Keratinocyte (primary cell): ENCODE data around the gene PNMA1. TPM values are rescaled to one million over a fixed set of nuclear protein-coding genes. Genes with fewer than 3 reads are reported as not detected.
A peak's percentile ranks its signal among the peaks of the same experiment; 100 is the strongest.

Source experiments
- DNase-seq: peaks from one replicate; pipeline ENCODE4 v3.0.0-alpha.2; 2011; ENCODE audit warnings: low read depth, missing footprints, low spot score
- FAIRE-seq: peaks from 2 replicates; lab custom pipeline; 2011; peaks lifted over from hg19 to GRCh38; lab: Jason Lieb, UNC
- H2AFZ ChIP-seq: 2 replicates; pipeline ENCODE4 v1.6.0; 2012; ENCODE audit warnings: low read length, control low read depth, inconsistent platforms; ENCODE audit not compliant: control insufficient read depth
- H3K27ac ChIP-seq: 2 replicates; pipeline ENCODE4 v1.5.1; 2011; ENCODE audit warnings: low read length; ENCODE audit not compliant: control insufficient read depth, insufficient read depth
- H3K27me3 ChIP-seq: 3 replicates; pipeline ENCODE4 v1.6.0; 2011; ENCODE audit warnings: low read length; ENCODE audit not compliant: control insufficient read depth, insufficient read depth; ENCODE audit errors: extremely low read depth
- H3K36me3 ChIP-seq, 2 experiments: 2 replicates in 1 of 2; 3 replicates in 1 of 2; pipeline ENCODE4 v1.5.1; 2011; ENCODE audit warnings: low read length in 2 of 2, mild to moderate bottlenecking in 1 of 2; ENCODE audit not compliant: control insufficient read depth in 2 of 2, insufficient read depth in 2 of 2; ENCODE audit errors: extremely low read depth in 1 of 2
- H3K4me1 ChIP-seq: 3 replicates; pipeline ENCODE4 v1.5.1; 2011; ENCODE audit warnings: low read length; ENCODE audit not compliant: control insufficient read depth, insufficient read depth; ENCODE audit errors: extremely low read depth
- H3K4me2 ChIP-seq: 3 replicates; pipeline ENCODE4 v1.6.0; 2011; ENCODE audit warnings: low read depth, low read length; ENCODE audit not compliant: control insufficient read depth, insufficient read depth; ENCODE audit errors: extremely low read depth
- H3K4me3 ChIP-seq, 3 experiments: fragments of 200-600 bp in 1 of 3; sonication (generic) in 1 of 3; 2 replicates in 2 of 3; 3 replicates in 1 of 3; pipeline ENCODE4 v1.5.1; 2011 to 2016; ENCODE audit warnings: low read length in 3 of 3, mild to moderate bottlenecking in 3 of 3, control low read depth in 2 of 3, inconsistent platforms in 1 of 3, low read depth in 1 of 3, mixed read lengths in 1 of 3, mixed run types in 1 of 3, moderate library complexity in 1 of 3; ENCODE audit not compliant: control insufficient read depth in 2 of 3, insufficient read depth in 2 of 3; ENCODE audit errors: extremely low read depth in 1 of 3
- H3K79me2 ChIP-seq: 2 replicates; pipeline ENCODE4 v1.6.0; 2012; ENCODE audit warnings: low read length; ENCODE audit not compliant: control insufficient read depth, insufficient read depth
- H3K9ac ChIP-seq: 3 replicates; pipeline ENCODE4 v1.6.0; 2011; ENCODE audit warnings: low read length; ENCODE audit not compliant: control insufficient read depth, insufficient read depth; ENCODE audit errors: extremely low read depth
- H3K9me1 ChIP-seq: 3 replicates; pipeline ENCODE4 v1.6.0; 2011; ENCODE audit warnings: low read length; ENCODE audit not compliant: control insufficient read depth, insufficient read depth; ENCODE audit errors: extremely low read depth
- H3K9me3 ChIP-seq: 2 replicates; pipeline ENCODE4 v1.5.1; 2012; ENCODE audit warnings: low read depth, low read length; ENCODE audit not compliant: control insufficient read depth
- H4K20me1 ChIP-seq: 3 replicates; pipeline ENCODE4 v1.6.0; 2011; ENCODE audit warnings: low read length; ENCODE audit not compliant: control insufficient read depth, insufficient read depth; ENCODE audit errors: extremely low read depth
- CTCF ChIP-seq, 3 experiments: IDR thresholded peaks in 1 of 3; conservative IDR thresholded peaks in 1 of 3; optimal IDR thresholded peaks in 1 of 3; 2 replicates in 2 of 3; 3 replicates in 1 of 3; pipeline versions ENCODE3 to v1.5.1; 2011; ENCODE audit warnings: low read length in 3 of 3, mild to moderate bottlenecking in 3 of 3, moderate library complexity in 2 of 3, control low read depth in 1 of 3, inconsistent platforms in 1 of 3; ENCODE audit not compliant: insufficient read depth in 2 of 3; ENCODE audit errors: extremely low read depth in 1 of 3
- EZH2 ChIP-seq: IDR thresholded peaks from one replicate; pipeline ENCODE4 v1.6.1; 2012; ENCODE audit warnings: inconsistent platforms, mild to moderate bottlenecking, low read length, moderate library complexity
- dilution Hi-C: fragments of 300-500 bp; cut with MboI; formaldehyde crosslinking; loops from one replicate; pipeline ENCODE4 v1.7.0; 2020; ENCODE audit warnings: low sequenced_read_pairs; ENCODE audit not compliant: extremely low pct_ligation_motif_present
- polyA minus RNA-seq, 3 experiments: library from RNA; depleted of rRNA, polyadenylated mRNA; stranded (reverse); fragments of >200 nt; gene quantifications; 1 replicate in 1 of 3; 2 replicates in 1 of 3; 3 replicates in 1 of 3; pipeline ENCODE4 v1.2.3, GENCODE V29; 2011
- polyA plus RNA-seq, 5 experiments: library from polyadenylated mRNA; depleted of rRNA in 3 of 5; stranded (reverse) in 3 of 5; stranded (forward) in 1 of 5; unstranded in 1 of 5; fragments of >200 nt; gene quantifications; 1 replicate in 1 of 5; 2 replicates in 3 of 5; 3 replicates in 1 of 5; pipeline versions ENCODE4 v1.2.1 to v1.2.3, GENCODE V29; 2011 to 2012; ENCODE audit warnings: missing spikeins in 2 of 5, low read depth in 1 of 5, low replicate concordance in 1 of 5

Gene PNMA1
- polyA plus RNA-seq (5.9 to 16.8 TPM (median 8.2 TPM) in 3 replicates), polyA minus RNA-seq (3.5 to 6.1 TPM (median 5.5 TPM) in 3 replicates)
- 12.9 TPM for polyA plus RNA-seq (2011; ENCODE audit: low read depth)
- polyA plus RNA-seq (2011; cell fraction: cytosol; rRNA removed) = 10.9 and 12.3 TPM in 2 replicates
- 24.4 and 25.3 TPM in 2 replicates for polyA plus RNA-seq (2011; cell fraction: nucleus; rRNA removed)
- 19.9 and 21.2 TPM in 2 replicates for polyA plus RNA-seq (2012; ENCODE audit: low replicate concordance)
- polyA minus RNA-seq (2011; cell fraction: cytosol; rRNA and poly(A)+ RNA removed) = 7.5 TPM
- 6.1 and 8.4 TPM in 2 replicates for polyA minus RNA-seq (2011; cell fraction: nucleus; rRNA and poly(A)+ RNA removed)

GRCh38 chr14:73713803-73714655 is at the start of gene PNMA1:
Gene PNMA1, minus strand, starts transcription at chr14:73714384. Its CDS starts 745 bp downstream, at chr14:73713639.
- H3K9me1 ChIP-seq = no peaks in the 10 kb centered on the region
- H3K36me3 ChIP-seq = peaks cover 13 to 22% of the 10 kb centered on the region in 2 experiments
- H3K79me2 ChIP-seq = peaks cover 15% of the 10 kb centered on the region
- DNase-seq (no peak), FAIRE-seq (no peak)
- H3K9me3 ChIP-seq = no peaks in the 10 kb centered on the region
- peaks cover 18% of the 10 kb centered on the region for H3K4me1 ChIP-seq
- H4K20me1 ChIP-seq = peaks cover 3% of the 10 kb centered on the region
- H3K4me3 ChIP-seq = peak within 1 kb of the TSS; percentile 57 to 82 (median 75)
- no peak for TF ChIP-seq EZH2
- no peak for TF ChIP-seq CTCF (optimal IDR thresholded peaks at IDR 0.05 in 1 of 3, IDR thresholded peaks at IDR 0.05 in 1 of 3, conservative IDR thresholded peaks at IDR 0.05 in 1 of 3; ENCODE audit: extremely low read depth in 1 of 3, insufficient read depth in 2 of 3, low read length in 3 of 3)
- no peaks in the 10 kb centered on the region for H3K27me3 ChIP-seq
- dilution Hi-C loops = no loop called here
- peak within 1 kb of the TSS; percentile 78 for H3K9ac ChIP-seq
- peak within 1 kb of the TSS; percentile 93 for H3K4me2 ChIP-seq
- peak within 1 kb of the TSS; percentile 86 for H2AFZ ChIP-seq
- peak within 1 kb of the TSS; percentile 58 for H3K27ac ChIP-seq

- Histone ChIP-seq H3K36me3 (no peaks in the 10 kb centered on the region), H3K4me1 (peaks cover 25% of the 10 kb centered on the region), H3K79me2 (peaks cover 50% of the 10 kb centered on the region), H3K4me3 (no peak overlapping the region), H4K20me1 (no peaks in the 10 kb centered on the region), H3K9me3 (no peaks in the 10 kb centered on the region), H3K27ac (no peak overlapping the region), H2AFZ (no peak overlapping the region), H3K9ac (no peak overlapping the region), H3K27me3 (no peaks in the 10 kb centered on the region), H3K9me1 (no peaks in the 10 kb centered on the region), H3K4me2 (no peak overlapping the region)
- dilution Hi-C loops = no loop called here
- FAIRE-seq (no peak), DNase-seq (no peak)
- TF ChIP-seq EZH2 (no peak), CTCF (optimal IDR thresholded peaks at IDR 0.05 in 1 of 3, IDR thresholded peaks at IDR 0.05 in 1 of 3, conservative IDR thresholded peaks at IDR 0.05 in 1 of 3; ENCODE audit: extremely low read depth in 1 of 3, insufficient read depth in 2 of 3, low read length in 3 of 3) (no peak)
These were observed 49.2 kb upstream of the PNMA1 start for GRCh38 chr14:73763396-73763795.
